Measurements from ENCODE around the gene NEO1.

The NEO1 gene

DNA sequence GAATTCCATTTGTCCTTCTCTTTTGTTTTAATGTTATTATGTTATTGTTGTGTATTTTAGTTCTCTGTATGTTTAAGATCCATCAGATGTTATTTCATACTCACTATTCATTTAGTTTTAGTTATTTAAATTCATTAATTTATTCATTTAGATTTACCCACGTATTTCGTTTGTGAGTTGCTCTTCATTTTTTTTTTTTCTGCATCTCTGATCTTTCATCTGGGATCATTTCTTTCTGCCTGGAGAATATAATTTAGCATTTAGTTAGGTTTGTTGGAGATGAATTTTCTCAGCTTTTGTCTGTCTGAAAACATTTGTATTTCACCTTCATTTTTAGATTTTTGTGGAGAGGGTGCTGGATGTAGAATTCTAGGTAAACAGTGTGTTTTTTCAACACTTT lies 12.9 kb downstream of the NEO1 start:
- Histone ChIP-seq H3F3A (ENCODE audit: insufficient read depth) (no peaks in the 10 kb centered on the region), H3K79me2 (ENCODE audit: insufficient read depth, low read length) (no peaks in the 10 kb centered on the region), H3K9ac (ENCODE audit: low read length) (no peak overlapping the region), H3K4me3 (ENCODE audit: insufficient read depth, low read length, poor library complexity, severe bottlenecking) (no peak overlapping the region), H3K4me2 (ENCODE audit: low read depth, low read length, poor library complexity, severe bottlenecking) (no peak overlapping the region), H2AFZ (ENCODE audit: low read depth, low read length, severe bottlenecking) (no peak overlapping the region), H4K20me1 (ENCODE audit: low read depth, low read length) (0 out of 2 replicates have a peak, but pooled peaks cover 5% of the 10 kb centered on the region), H3K27me3 (ENCODE audit: low read length) (no peaks in the 10 kb centered on the region), H3K9me2 (replicated peaks; ENCODE audit: insufficient read depth, low read length) (no peaks in the 10 kb centered on the region), H3K9me3 (ENCODE audit: insufficient read depth, low read length) (no peaks in the 10 kb centered on the region), H3K27ac (ENCODE audit: low read depth, low read length) (no peak overlapping the region), H3K36me3 (ENCODE audit: low read length) (no peaks in the 10 kb centered on the region)
- no peak for TF ChIP-seq EZH2phosphoT487 (conservative IDR thresholded peaks at IDR 0.05; ENCODE audit: low read length)
- TF ChIP-seq, protein P1, sequence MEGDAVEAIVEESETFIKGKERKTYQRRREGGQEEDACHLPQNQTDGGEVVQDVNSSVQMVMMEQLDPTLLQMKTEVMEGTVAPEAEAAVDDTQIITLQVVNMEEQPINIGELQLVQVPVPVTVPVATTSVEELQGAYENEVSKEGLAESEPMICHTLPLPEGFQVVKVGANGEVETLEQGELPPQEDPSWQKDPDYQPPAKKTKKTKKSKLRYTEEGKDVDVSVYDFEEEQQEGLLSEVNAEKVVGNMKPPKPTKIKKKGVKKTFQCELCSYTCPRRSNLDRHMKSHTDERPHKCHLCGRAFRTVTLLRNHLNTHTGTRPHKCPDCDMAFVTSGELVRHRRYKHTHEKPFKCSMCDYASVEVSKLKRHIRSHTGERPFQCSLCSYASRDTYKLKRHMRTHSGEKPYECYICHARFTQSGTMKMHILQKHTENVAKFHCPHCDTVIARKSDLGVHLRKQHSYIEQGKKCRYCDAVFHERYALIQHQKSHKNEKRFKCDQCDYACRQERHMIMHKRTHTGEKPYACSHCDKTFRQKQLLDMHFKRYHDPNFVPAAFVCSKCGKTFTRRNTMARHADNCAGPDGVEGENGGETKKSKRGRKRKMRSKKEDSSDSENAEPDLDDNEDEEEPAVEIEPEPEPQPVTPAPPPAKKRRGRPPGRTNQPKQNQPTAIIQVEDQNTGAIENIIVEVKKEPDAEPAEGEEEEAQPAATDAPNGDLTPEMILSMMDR (IDR thresholded peaks at IDR 0.05; ENCODE audit: insufficient read depth, low read length, poor library complexity, severe bottlenecking): no peak

DNA sequence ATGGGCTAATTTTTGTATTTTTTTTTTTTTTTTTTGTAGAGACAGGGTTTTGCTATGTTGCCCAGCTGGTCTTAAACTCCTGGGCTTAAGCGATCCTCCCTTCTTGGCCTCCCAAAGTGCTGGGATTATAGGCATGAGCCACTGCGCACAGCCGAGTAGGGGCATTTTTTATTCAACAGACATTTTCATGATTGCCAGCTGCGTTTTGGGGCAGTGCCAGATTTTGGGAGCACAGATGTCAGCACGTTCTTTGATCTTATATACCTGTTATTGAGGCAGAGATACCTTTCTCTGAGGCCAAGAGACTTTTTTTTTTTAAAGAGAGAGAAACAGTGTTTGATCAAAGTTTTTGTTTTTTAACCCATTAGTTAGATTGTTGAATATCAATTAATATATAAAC lies 16.8 kb downstream of the NEO1 start:
- no peak overlapping the region for H3K9ac ChIP-seq (ENCODE audit: low read length)
- H3K9me3 ChIP-seq (ENCODE audit: insufficient read depth, low read length): no peaks in the 10 kb centered on the region
- H3K9me2 ChIP-seq (replicated peaks; ENCODE audit: insufficient read depth, low read length): no peaks in the 10 kb centered on the region
- 0 out of 2 replicates have a peak, but pooled peaks cover 5% of the 10 kb centered on the region for H4K20me1 ChIP-seq (ENCODE audit: low read depth, low read length)
- TF ChIP-seq, protein P1 (IDR thresholded peaks at IDR 0.05; ENCODE audit: insufficient read depth, low read length, poor library complexity, severe bottlenecking): no peak
- TF ChIP-seq EZH2phosphoT487 (conservative IDR thresholded peaks at IDR 0.05; ENCODE audit: low read length): no peak
- H3K79me2 ChIP-seq (ENCODE audit: insufficient read depth, low read length): no peaks in the 10 kb centered on the region
- H3K36me3 ChIP-seq (ENCODE audit: low read length): no peaks in the 10 kb centered on the region
- H3F3A ChIP-seq (ENCODE audit: insufficient read depth): no peaks in the 10 kb centered on the region
- H3K27me3 ChIP-seq (ENCODE audit: low read length): no peaks in the 10 kb centered on the region
- H3K4me2 ChIP-seq (ENCODE audit: low read depth, low read length, poor library complexity, severe bottlenecking): no peak overlapping the region
- no peak overlapping the region for H3K27ac ChIP-seq (ENCODE audit: low read depth, low read length)
- no peak overlapping the region for H2AFZ ChIP-seq (ENCODE audit: low read depth, low read length, severe bottlenecking)
- H3K4me3 ChIP-seq (ENCODE audit: insufficient read depth, low read length, poor library complexity, severe bottlenecking): no peak overlapping the region

DNA sequence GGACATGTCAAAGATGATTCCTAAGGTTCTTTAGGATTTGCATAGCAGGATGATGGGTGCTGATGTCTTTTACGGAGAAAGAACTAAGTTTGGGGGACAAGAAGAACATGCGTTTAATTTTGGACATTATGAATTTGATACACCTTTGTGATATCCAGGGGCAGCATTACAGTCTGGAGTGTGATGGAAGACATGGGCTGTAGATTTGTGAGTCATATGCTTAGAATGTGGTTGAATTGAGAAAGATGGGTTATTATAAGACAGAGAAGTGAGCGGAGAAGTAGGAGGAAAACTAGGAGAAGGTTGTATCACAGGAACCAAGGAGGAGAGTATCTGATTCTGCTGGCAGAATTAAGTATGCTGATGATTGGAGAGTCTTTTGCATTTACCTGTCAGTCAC lies 20.6 kb downstream of the NEO1 start:
- no peak overlapping the region for H3K27ac ChIP-seq (ENCODE audit: low read depth, low read length)
- no peak overlapping the region for H3K4me2 ChIP-seq (ENCODE audit: low read depth, low read length, poor library complexity, severe bottlenecking)
- H3K9me2 ChIP-seq (replicated peaks; ENCODE audit: insufficient read depth, low read length): no peaks in the 10 kb centered on the region
- no peaks in the 10 kb centered on the region for H3K27me3 ChIP-seq (ENCODE audit: low read length)
- no peaks in the 10 kb centered on the region for H3F3A ChIP-seq (ENCODE audit: insufficient read depth)
- H3K4me3 ChIP-seq (ENCODE audit: insufficient read depth, low read length, poor library complexity, severe bottlenecking): no peak overlapping the region
- no peaks in the 10 kb centered on the region for H4K20me1 ChIP-seq (ENCODE audit: low read depth, low read length)
- H3K36me3 ChIP-seq (ENCODE audit: low read length): no peaks in the 10 kb centered on the region
- no peak overlapping the region for H2AFZ ChIP-seq (ENCODE audit: low read depth, low read length, severe bottlenecking)
- no peak for TF ChIP-seq EZH2phosphoT487 (conservative IDR thresholded peaks at IDR 0.05; ENCODE audit: low read length)
- TF ChIP-seq, protein P1 (IDR thresholded peaks at IDR 0.05; ENCODE audit: insufficient read depth, low read length, poor library complexity, severe bottlenecking): no peak
- H3K79me2 ChIP-seq (ENCODE audit: insufficient read depth, low read length): no peaks in the 10 kb centered on the region
- no peak overlapping the region for H3K9ac ChIP-seq (ENCODE audit: low read length)
- H3K9me3 ChIP-seq (ENCODE audit: insufficient read depth, low read length): no peaks in the 10 kb centered on the region
